ENCODE measurements around the gene ARID5B. TPM values are rescaled to one million over a fixed set of nuclear protein-coding genes. Genes with fewer than 3 reads are reported as not detected.

The ARID5B gene
- total RNA-seq, 1 experiment from 2014 or later, result 0.04 TPM

GRCh38 chr10:62108759-62109586, 207.5 kb downstream of the ARID5B start:
- no peak overlapping the region for H2BK12ac ChIP-seq (ENCODE audit: insufficient read length, low read depth, low read length)
- no peak overlapping the region for H3K23ac ChIP-seq (ENCODE audit: insufficient read length, low read depth, low read length)
- no peak overlapping the region for H3K9ac ChIP-seq (ENCODE audit: extremely low read depth, insufficient read length, low read length)
- no peak overlapping the region for H3K4me2 ChIP-seq (ENCODE audit: insufficient read depth, insufficient read length, low read length)
- H2AK5ac ChIP-seq (ENCODE audit: insufficient read length, low read length), result no peak overlapping the region
- no peak overlapping the region for H3K56ac ChIP-seq (ENCODE audit: insufficient read length, low read depth, low read length)
- no peak for DNase-seq
- no peak overlapping the region for H2BK20ac ChIP-seq (ENCODE audit: low read depth, low read length, poor library complexity, severe bottlenecking)
- Mint-ChIP-seq H3K4me3 (no peak overlapping the region), H3K27me3 (ENCODE audit: low read depth) (no peaks in the 10 kb centered on the region), H3K36me3 (ENCODE audit: insufficient read depth in 1 of 3, low read depth in 3 of 3) (no peaks in the 10 kb centered on the region), H3K27ac (no peak overlapping the region), H3K9me3 (no peaks in the 10 kb centered on the region), H3K4me1 (peaks cover 0 to 3% of the 10 kb centered on the region in 2 experiments; a peak in 1 of 4 replicates)
- H3K27me3 ChIP-seq (ENCODE audit: insufficient read depth, low read length), result no peaks in the 10 kb centered on the region
- no peak overlapping the region for H3K14ac ChIP-seq (ENCODE audit: insufficient read depth, low read length)
- no peak overlapping the region for H3T11ph ChIP-seq (ENCODE audit: low read length)
- no peak overlapping the region for H3K4ac ChIP-seq (ENCODE audit: low read depth, low read length)
- H2AFZ ChIP-seq (ENCODE audit: low read length), result no peak overlapping the region
- no peak overlapping the region for H4K91ac ChIP-seq (ENCODE audit: insufficient read length, low read depth, low read length)
- H2BK120ac ChIP-seq (ENCODE audit: low read depth, low read length, poor library complexity, severe bottlenecking), result no peak overlapping the region
- no peak overlapping the region for H4K5ac ChIP-seq (ENCODE audit: insufficient read length, low read depth, low read length)
- H3K27ac ChIP-seq (ENCODE audit: insufficient read length, low read depth, low read length), result no peak overlapping the region
- no peaks in the 10 kb centered on the region for H3K79me2 ChIP-seq (ENCODE audit: insufficient read depth, low read length)
- no peaks in the 10 kb centered on the region for H3K9me3 ChIP-seq (ENCODE audit: control insufficient read depth, low read depth, low read length)
- H3K23me2 ChIP-seq (ENCODE audit: insufficient read length, low read depth, low read length, poor library complexity, severe bottlenecking), result no peaks in the 10 kb centered on the region
- no peak overlapping the region for H4K8ac ChIP-seq (replicated peaks; ENCODE audit: insufficient read length, low read depth, low read length)
- no peak overlapping the region for H2BK15ac ChIP-seq (ENCODE audit: low read depth, low read length)
- H2BK5ac ChIP-seq (ENCODE audit: insufficient read length, low read length), result no peak overlapping the region
- no peaks in the 10 kb centered on the region for H3K4me1 ChIP-seq (ENCODE audit: insufficient read depth, low read length)
- no peak for TF ChIP-seq CTCF (conservative IDR thresholded peaks at IDR 0.05)
- no peaks in the 10 kb centered on the region for H3K79me1 ChIP-seq (ENCODE audit: insufficient read depth, low read depth, low read length, poor library complexity, severe bottlenecking)
- H4K20me1 ChIP-seq (ENCODE audit: control insufficient read depth, insufficient read depth, insufficient read length), result no peaks in the 10 kb centered on the region
- H3K18ac ChIP-seq (ENCODE audit: insufficient read length, low read depth, low read length), result no peak overlapping the region
